ENCODE measurements around the gene MACROD1.

DNA sequence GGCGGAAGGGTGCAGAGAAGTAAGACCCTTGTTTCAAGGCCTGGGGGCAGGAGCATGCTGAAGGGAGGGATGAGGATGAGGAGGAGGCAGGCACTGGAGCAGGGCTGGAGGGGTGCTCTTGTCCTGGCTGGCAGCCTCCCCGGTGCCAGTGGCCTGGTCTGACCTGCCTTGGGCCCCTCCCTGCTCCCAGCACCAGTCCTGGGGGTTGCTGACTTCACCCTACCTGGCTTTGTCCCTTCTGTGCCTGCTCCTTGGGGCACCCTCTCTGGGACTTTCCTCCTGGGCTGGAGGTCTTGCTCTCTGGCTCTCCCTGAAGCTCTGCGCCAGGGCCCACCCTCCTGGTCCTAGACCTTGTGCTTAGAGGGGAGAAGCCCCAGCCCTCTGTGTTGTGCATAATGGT, 134.9 kb downstream of the MACROD1 start:
- TF ChIP-seq, protein P1, sequence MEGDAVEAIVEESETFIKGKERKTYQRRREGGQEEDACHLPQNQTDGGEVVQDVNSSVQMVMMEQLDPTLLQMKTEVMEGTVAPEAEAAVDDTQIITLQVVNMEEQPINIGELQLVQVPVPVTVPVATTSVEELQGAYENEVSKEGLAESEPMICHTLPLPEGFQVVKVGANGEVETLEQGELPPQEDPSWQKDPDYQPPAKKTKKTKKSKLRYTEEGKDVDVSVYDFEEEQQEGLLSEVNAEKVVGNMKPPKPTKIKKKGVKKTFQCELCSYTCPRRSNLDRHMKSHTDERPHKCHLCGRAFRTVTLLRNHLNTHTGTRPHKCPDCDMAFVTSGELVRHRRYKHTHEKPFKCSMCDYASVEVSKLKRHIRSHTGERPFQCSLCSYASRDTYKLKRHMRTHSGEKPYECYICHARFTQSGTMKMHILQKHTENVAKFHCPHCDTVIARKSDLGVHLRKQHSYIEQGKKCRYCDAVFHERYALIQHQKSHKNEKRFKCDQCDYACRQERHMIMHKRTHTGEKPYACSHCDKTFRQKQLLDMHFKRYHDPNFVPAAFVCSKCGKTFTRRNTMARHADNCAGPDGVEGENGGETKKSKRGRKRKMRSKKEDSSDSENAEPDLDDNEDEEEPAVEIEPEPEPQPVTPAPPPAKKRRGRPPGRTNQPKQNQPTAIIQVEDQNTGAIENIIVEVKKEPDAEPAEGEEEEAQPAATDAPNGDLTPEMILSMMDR (IDR thresholded peaks at IDR 0.05), result no peak
- TF ChIP-seq POLR2A (IDR thresholded peaks at IDR 0.05), result no peak
